Measurements from ENCODE around the gene RBMS3.
"Not testable (repeated sequence)": the region's sequence is repeated elsewhere in the genome, so short reads cannot be mapped to it uniquely, and the experiment has no call there.

RBMS3 gene

DNA sequence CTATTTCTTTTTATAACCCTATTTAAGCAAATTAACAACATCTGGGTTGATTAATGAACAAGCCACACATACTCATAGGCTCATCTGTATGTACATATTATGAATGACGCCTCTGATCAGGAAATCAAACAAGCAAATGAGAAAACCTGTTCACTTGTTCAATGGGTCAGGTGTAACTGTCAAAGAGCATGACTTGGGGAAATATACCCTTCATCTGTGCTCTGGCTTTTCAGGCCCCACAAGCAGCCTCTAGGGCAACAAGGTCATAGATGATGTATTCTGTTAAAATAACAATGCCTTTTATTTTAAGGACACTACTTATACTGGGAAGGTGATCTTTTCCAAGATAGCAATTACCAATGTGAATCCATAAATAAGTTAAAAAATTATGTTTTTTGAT, 102.0 kb downstream of the RBMS3 start:
- no peak for DNase-seq

DNA sequence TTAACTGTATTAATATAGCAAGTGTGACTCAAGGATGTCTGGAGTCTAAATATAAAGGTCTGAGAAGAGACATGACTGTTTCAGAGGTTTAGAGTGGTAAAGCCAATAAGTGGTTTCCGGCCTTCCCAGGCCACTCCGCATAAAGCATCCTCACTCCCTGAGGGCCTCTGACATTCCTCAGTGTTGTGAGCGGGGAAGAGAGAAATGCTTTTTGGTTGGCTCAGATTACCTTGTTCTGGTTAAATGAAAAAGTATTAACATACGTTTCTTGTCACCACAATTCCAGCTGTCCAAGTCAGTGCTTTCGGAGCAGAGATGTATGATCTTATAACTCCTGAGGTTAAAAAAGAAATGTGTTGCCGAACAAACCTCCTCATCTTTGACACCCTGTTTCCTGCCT, 103.8 kb downstream of the RBMS3 start:
- no peak for DNase-seq

DNA sequence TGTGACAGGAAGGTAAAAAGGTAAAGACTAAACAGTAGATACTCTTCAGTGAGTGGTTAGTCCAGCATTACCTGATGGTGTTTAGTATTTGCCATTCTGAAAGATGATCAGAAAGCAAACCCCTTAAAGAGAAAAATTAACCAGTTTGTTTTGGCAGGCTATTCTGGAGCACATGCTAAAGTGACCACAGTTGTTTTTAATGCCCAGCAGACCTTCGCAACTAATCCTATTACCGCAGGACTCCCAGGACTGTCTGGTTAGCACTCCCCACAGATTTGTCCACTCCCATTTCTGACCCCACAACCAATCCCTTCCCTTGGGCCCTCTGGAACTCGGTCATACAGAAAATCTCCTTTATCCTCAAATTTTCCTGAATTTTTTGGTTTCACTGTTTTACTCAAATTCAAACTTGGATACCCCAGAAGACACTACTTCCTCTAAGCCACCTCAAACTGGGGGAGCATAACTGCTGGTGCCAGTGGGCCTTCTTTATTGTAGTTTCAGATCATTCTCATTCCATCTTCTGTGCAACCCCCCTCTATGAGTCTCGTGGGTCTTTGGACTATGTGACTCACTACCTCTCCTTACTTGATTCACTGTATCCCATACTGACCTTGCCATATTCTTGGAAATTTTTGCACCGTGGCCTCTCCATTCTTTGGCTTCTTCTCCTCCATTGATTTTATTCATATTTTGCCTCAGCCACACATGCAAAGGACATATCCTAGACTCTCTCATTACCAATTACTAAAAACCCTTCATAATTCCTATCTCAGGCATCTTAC, 104.4 kb downstream of the RBMS3 start:
- no peak for DNase-seq

DNA sequence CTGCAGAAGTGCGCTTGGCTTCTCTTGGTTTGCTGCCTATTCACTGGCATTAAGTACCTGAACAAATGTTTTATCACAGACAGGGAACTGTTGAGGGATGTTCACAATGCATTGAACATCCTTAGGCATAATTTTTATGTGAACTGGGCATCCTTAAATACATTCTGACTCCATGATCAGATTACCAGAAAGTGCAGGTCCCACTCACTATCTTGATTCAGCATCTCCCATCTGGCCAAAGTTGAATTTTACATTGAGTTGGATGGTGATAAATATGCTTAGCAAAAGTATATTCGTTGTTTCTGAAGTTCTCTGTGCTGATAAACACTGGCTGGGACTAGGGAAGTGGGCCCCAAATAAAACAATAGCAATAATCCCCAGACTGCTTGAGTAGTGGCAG, 108.5 kb downstream of the RBMS3 start:
- no peak for DNase-seq

DNA sequence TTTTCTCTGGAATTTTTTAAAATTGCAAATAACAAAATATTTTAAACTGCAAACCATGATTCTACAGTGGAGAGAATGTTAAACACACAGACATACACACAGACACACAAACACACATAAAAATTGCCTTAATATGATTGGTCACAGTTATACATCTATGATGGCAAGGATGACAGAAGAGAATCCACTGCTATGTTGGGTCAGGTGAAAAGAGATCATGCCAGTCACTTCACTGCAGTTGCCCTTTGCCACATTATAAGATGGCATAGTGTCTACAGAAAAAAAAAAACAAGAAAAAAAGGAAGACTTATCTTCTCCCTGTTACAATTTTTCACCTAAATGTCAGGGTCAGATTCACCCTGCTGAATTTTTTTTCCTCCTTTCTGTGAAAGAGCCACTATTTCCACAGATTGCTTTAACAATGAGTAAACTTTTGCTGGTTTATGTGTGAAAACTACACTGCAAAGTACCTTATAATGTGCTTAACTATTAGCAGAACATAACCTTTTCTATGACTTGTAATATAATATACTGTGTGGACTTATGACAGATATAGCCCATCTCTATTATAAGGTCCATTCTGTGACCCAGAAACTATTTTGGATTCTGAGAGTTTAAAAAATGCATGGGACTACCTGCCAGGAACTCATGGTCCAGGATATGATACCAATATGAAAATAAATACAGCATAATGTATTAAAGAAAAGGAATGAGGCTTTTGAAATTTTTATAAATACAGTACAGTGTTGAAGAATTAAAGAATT, 111.9 kb downstream of the RBMS3 start:
- DNase-seq: no peak

DNA sequence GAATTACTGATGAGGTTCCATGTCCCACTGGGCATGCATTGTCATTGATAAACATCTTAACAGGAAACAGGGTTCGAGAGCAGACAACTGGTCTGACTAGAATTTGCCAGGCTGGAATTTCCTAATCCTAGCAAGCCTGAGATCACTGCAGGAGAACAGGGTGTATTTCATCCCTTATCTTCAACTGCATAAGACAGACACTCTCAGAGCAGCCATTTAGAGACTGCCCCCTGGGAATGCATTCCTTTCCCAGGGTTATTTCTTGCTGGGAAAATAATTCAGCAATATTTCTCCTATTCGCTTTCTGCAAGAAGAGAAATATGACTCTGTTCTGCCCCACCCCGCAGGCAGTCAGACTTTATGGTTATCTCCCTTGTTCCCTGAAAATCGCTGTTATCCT, 113.1 kb downstream of the RBMS3 start:
- not testable (repeated sequence) for DNase-seq

DNA sequence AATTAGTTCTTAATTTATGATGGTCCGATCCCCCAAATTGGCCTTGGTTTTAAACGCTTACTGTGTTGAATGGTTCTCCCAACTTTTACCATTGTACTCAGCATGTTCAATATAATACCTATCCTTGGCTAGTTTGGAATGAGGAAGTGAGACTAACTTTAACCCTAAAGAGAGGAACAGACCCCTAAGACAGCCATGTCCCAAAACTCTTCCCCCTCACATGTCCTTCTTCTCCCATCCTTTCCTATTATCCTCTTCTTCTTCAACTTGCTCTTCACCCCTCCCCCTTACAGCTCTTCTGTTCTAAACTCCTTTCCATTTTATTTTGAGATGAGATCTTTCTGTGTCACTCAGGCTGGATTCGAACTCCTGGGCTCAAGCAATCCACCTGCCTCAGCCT, 116.5 kb downstream of the RBMS3 start:
- no peak for DNase-seq

DNA sequence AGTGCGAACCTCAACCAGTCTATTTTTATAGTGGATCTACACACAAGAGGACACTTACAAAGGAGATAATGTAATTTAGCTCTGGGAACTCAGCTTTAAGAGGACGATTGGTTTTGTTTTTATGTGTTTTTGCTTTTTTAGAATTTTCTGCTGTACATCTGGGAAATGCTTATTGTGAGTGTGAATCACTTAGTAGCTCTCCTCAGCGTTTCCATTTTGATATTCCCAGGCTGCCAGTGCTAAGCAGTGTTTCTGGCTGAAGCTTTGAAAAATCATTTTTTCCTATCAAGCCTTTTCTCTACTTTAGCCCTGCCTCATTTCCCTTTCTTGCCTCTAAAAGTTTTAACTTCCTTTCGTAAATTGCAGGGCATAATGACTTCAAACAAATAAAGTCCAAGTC, 117.9 kb downstream of the RBMS3 start:
- DNase-seq: no peak

DNA sequence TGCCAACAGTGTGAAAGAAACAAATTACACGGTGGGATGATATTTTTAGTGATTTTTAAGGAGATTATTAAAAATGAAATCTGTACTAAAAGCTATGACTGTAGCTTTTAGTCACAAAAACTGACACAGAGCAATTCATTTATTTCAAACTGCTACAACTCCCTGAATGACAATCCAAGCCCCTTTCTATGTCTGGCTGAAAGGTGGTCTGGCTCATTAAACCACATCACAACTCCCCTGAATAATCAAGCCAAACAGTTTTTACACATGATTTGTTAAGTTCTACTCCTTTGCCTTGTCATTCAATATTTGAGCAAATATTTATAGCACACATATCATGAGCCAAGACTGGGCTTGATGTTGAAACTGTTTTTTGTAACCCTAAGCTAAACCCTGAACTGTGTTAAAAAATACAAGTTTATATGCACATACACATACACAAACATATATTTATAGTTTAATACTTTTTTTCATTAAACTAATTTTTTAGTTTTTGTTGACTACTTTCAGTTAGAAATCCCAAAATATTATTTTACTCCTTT, 125.5 kb downstream of the RBMS3 start:
- no peak for DNase-seq

DNA sequence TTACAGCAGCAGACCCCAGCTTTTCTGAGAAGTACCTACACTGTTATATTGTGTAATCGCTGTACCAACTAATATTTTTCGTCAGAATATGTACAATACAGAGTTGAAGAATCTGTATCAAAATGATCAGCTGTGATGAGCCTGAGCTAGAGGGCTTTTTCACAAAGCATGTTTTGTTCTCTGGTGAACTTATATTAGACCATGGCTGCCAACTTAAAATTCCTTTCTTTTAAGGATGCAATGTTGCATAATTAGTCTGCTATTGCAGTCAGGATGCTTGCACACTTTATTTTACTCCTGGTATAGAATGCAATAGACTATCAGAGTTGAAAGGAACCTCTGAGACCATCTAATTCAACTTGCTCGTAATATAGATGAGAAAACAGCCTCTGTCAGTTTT, 127.8 kb downstream of the RBMS3 start:
- no peak for DNase-seq

DNA sequence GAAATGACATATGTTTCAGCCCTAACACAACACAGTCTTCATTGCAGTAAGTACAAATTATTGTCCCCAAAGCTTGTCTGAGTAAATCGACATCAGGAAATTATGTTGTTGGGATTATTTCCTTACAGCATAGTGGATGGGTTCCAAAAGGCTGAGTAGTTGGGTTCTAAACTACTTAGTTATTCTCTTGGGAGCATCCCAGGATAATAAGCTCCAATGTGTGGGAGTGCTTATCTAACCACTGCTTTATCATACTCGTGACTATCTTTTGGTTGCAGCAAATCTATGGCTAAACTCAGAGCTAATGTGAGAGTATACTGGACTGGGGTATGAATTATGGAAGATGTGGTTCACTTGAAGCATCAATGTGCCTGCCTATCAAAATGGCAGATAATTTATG, 128.5 kb downstream of the RBMS3 start:
- no peak for DNase-seq

DNA sequence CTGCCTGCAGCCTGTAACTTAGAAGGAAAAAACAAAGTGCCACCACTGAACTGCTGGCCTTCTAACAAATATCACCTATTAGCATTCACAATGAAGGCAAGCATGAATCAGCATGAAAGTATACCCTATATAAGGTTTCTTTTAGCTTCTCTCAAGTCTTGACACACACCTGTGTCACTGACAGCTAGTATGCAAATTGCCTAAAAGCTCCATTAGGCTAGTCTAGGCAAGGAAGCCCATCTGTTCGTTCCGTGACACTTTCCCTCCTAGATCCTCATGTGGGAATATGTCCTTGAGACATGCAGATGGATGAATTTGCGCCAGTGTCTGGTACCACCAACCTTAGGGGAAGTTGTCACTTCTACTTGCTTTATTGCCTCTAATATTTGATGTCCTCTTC, 129.3 kb downstream of the RBMS3 start:
- no peak for DNase-seq

DNA sequence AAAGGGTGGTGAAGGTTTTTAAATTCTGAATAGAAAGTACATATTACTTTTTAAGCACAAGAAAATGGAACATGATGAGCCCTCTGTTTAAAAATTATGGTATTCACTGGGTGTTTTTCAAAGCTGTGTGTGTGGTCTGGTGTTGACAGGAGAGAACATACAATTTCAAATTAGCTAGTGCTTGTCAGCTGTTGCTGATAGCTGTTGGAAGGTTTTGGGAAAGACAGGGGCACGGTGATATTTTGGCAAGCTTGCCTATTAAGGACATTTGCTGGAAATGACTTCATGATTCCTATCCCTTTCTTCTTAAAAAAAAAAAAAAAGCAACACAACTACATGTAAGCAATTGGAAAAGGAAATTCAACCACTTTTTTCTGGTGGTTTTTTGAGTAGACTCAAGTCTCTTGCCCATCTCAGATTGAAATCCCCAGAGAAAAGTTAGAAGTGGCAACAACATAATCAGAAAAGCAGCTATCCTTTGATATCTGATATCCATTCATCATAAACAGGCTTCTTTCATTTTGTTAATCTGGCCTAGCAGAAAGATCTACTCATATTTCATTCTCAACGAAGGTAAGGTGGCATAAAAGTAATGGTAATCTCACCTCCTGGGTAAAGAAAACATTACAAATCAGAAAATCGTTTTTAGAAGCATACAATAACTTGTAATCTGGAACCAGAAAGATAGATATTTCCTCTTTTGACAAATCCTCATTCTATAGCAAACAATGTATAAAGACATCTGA, 130.0 kb downstream of the RBMS3 start:
- no peak for DNase-seq

DNA sequence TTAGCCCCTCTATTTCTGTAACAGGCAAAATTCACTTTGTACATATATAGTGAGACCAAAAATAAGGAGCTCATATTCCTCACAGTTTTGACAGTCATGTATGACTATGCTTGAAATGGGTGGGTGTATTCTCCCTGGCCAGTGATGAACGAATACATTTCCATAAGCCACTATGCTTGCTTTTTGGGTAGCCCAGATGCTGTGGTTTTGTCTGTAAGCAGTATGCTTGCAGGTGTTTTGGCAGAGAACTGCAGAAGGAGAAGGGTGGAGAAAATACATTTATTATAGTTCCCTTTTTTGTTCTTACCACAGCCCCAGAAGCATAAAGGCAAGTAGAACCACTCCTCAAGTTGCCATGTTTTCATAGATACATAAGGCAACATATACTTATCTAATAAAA, 131.2 kb downstream of the RBMS3 start:
- DNase-seq: no peak

DNA sequence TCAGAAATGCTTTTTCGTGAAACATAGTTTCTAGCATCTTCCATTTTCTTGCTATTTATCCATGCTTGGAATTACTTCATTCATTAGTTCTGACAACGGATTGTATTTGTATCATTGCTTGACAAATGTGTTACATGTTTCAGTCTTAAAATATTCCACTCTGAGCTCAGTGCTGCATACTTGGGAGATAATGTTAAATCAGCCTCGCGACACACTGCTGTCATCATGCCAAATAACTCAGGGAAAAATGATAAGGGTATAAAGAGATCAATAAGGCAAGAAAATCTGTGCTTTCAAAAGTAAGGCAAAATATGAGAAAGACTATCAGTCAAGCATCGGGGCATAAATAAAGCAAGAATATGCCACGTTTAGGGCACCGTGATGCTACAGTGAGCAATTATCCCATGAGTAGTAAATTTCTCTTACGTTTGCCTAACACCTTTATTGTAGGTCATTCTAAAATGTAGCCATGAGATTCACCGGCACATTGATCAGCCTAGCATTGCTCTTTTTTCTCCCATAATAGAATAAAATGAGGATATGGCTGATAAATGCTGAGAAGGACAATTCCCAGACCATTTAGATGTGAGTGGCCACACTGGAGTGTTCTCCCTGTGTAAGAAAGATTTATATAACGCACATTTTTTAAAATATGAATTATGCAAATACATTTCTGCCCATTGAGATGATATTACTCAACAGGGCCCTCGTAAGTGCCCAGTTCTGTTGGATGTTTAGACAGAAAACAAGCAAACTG, 133.8 kb downstream of the RBMS3 start:
- no peak for DNase-seq

DNA sequence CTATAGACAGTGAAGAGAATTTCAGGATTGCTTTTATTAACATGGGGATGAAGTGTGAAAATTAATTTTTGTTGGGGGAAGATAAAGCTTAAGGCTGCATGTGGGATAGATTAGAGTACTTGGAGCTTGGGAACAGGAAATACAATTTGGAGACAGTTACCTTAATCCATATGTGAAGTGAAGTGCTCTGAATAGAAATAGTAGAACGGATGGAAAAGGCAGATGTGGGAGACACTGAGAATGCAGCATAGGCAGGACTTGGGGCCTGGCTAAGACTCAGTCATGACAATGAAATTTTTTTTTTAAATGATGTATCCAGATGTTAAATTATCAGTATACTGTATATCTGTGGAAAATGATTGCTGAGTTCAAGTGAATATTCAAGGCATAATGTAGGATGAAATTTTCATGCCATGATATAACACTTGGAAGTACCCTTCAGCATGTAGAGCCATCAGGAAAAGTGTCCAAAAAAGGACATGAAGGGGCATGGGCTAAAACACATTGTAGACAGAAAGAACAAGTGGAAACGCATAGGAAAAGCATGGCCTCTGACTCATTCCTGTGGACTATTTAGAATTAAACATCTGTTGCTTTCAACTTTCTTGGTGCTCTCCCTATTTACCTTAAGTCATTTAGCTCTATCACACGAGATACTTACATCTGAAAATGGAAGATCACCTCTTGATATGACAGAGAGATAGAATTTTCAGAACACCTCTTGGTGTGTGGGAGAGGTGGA, 134.8 kb downstream of the RBMS3 start:
- DNase-seq: no peak

DNA sequence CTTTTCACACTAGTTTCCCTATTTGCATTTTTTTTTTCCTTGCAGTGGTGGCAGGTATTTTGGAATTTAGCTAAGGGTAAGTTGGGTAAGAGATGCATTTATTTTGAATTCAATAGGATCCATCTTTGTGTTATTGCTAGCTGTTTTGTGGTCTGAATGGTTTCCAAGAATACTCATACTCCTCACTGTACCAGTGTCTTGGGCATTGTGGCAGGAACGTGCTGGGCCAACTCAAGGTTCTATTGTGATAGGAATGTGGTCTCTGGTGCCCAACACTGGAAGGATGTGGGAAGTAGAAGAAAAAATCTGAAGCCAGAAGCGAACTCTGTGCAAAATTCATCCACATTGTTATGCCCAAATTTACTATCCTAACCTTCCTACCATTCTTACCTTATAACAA, 135.6 kb downstream of the RBMS3 start:
- no peak for DNase-seq

DNA sequence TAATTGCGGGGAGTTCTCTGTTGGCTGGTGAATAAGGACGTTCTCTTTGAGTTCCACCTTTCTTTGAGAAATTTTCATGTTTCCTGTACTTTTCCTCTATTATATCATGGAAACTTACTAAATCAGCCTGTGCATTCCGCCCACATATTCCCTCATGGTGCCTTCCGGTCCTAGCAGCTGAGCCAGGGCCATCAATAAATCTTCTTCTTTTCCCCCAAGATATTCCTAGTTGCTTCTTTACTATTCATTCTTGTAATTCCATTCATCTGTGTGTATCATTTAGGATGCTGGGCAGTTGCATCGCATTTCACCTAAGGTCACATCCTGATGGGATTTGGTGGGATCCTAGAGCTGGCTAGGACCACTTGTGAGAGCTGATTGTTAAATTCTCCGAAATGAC, 139.2 kb downstream of the RBMS3 start:
- DNase-seq: no peak

DNA sequence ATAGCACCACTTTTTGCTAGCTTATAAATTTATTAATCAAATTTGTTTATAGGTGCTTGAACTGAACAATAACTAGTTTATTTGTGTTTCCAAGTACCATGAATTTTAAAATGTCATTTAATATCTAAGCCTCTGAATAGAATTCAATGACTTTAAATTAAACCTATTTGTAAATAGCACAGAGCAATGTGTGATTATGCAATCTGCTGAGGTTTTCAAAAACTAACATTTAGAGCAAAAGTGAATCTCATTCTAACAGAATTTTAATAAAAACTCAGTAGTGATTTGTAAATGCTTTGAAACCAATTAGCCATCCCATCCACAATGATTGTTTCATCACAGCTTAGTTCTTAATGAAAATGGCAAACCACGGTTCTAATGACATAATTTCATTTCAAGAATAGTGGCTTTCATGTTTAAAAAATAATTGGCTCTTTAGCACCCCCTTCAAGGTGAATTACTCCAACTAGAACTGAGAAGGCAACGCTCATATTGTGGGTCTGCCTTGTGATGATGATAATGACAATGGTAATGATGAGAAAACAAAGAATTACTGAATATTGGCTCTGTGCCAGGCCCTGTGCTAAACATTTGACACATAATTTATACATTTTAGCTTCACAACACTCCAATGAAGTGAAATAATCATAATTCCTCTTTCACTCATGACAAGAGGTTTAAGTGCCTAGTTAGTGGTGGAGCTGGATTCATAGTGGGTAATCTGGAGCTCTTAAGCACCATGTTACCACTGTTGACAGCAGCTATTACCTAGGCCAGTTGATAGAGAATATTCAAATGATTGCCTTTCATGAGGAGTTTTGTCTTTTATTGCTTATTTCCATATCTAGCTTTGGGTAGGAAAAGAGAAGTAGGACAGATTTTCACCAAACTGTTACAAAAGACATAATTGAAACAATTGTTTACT, 145.7 kb downstream of the RBMS3 start:
- DNase-seq: no peak

Measured in anterior cingulate cortex (tissue), 58 donors.